ENCODE results near the gene DCTN2.
"Not testable (repeated sequence)": the region's sequence is repeated elsewhere in the genome, so short reads cannot be mapped to it uniquely, and the experiment has no call there.

The DCTN2 gene

GRCh38 chr12:57513677-57514076 lies 33.3 kb downstream of the DCTN2 start:
- DNase-seq = not testable (repeated sequence)

- no peak for DNase-seq
Measured at GRCh38 chr12:57513266-57513665, 33.7 kb downstream of the DCTN2 start.

- DNase-seq = no peak
Measured at GRCh38 chr12:57512665-57513064, 34.3 kb downstream of the DCTN2 start.

GRCh38 chr12:57511588-57512325 lies 35.2 kb downstream of the DCTN2 start:
- no peak for DNase-seq

DNA sequence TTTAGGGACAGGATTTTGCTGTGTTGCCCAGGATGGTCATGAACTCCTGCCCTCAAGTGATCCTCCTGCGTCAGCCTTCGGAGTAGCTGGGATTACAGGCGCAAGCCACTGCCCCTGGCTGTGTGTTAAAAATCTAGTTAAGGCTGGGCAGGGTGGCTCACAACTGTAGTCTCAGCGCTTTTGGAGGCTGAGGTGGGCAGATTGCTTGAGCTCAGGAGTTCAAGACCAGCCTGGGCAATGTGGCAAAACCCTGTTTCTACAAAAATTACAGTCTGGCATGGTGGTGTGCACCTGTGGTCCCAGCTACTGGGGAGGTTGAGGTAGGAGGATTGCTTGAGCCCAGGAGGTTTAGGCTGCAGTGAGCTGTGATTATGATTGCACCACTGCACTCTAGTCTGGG lies 35.8 kb downstream of the DCTN2 start:
- DNase-seq = no peak

DNA sequence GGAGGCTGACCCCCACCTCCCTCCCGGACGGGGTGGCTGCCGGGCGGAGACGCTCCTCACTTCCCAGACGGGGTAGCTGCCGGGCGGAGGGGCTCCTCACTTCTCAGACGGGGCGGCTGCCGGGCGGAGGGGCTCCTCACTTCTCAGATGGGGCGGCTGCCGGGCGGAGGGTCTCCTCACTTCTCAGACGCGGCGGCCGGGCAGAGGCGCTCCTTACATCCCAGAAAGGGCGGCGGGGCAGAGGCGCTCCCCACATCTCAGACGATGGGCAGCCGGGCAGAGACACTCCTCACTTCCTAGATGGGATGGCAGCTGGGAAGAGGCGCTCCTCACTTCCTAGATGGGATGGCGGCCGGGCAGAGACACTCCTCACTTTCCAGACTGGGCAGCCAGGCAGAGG lies 39.2 kb downstream of the DCTN2 start:
- not testable (repeated sequence) for DNase-seq

GRCh38 chr12:57506541-57506940 lies 40.5 kb downstream of the DCTN2 start:
- not testable (repeated sequence) for DNase-seq

- DNase-seq = not testable (repeated sequence)
Measured at GRCh38 chr12:57502311-57502969, 44.6 kb downstream of the DCTN2 start.

DNA sequence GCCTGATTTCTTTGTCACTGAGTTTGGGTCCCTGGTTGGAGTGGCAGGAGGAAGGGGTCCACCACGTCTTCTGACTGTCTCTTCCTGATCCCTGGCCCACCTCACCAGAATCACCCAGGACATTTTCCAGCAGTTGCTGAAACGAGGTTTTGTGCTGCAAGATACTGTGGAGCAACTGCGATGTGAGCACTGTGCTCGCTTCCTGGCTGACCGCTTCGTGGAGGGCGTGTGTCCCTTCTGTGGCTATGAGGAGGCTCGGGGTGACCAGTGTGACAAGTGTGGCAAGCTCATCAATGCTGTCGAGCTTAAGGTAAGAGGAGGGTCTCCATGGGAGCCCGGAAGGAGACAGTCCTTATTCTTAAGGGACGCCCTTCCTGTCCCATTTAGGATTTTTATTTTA lies 46.8 kb downstream of the DCTN2 start:
- no peak for DNase-seq

- DNase-seq = no peak
Measured at GRCh38 chr12:57498571-57498970, 48.4 kb downstream of the DCTN2 start.

DNA sequence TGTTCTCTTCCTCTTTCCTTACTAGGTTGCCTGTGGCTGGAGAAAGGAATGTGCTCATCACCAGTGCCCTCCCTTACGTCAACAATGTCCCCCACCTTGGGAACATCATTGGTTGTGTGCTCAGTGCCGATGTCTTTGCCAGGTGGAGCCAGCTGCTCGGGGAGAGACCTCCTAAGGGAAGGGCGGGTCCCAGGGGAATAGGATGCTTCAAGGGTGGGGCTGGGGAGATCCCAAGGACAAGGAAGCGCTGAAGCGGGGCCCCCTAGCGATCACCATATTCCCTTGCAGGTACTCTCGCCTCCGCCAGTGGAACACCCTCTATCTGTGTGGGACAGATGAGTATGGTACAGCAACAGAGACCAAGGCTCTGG lies 48.9 kb downstream of the DCTN2 start:
- DNase-seq = no peak

GRCh38 chr12:57497223-57498131 lies 49.5 kb downstream of the DCTN2 start:
- no peak for DNase-seq

DNA sequence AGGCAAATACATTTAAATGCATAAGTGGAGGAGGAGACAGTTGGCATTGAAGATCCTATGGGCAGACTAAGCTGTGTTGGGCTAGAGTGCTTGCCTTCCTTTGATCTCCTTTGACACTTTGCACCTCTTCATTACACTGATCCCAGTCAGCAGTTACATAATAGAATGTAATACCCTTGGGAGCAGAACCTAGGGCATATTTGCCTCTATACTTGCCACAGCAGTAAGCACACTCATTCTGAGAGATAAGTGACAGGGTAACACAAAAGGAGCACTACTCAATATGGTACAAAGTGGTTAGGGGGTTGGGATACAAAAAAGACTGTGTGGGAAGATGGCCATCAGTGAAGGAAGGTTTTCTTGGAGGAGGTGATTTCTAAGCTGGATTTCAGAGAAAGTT lies 50.2 kb downstream of the DCTN2 start:
- DNase-seq = no peak

DNA sequence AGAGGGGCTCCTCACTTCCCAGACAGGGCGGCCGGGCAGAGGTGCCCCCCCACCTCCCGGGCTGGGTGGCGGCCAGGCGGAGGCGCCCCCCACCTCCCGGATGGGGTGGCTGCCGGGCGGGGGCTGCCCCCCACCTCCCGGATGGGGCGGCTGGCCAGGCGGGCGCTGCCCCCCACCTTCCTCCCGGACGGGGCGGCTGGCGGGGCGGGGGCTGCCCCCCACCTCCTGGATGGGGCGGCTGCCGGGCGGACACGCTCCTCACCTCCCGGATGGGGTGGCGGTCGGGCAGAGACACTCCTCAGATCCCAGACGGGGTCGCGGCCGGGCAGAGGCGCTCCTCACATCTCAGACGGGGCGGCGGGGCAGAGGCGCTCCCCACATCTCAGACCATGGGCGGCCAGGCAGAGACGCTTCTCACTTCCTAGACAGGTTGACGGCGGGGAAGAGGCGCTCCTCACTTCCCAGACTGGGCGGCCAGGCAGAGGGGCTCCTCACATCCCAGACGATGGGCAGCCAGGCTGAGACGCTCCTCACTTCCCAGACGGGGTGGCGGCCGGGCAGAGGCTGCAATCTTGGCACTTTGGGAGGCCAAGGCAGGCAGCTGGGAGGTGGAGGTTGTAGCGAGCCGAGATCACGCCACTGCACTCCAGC lies 51.8 kb downstream of the DCTN2 start:
- not testable (repeated sequence) for DNase-seq

GRCh38 chr12:57491393-57492280 lies 55.4 kb downstream of the DCTN2 start:
- no peak for DNase-seq

- DNase-seq = no peak
Measured at GRCh38 chr12:57490126-57490525, 56.9 kb downstream of the DCTN2 start.

DNA sequence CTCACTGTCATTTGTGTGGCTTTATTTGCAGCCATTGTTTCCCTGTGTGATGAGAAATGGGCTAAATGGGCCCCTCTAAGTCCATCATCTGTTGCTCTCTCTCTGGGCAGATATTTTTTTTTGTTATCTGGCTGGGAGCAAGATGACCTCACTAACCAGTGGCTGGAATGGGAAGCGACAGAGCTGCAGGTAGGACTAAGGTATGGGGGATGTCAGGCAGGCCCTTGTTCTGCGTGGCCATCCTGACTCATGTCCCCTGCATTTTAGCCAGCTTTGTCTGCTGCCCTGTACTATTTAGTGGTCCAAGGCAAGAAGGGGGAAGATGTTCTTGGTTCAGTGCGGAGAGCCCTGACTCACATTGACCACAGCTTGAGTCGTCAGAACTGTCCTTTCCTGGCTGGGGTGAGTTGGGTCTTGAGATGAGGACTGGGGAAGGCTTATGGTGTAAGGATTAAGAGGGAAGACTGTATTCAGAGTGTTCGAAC lies 57.8 kb downstream of the DCTN2 start:
- no peak for DNase-seq

- DNase-seq = no peak
Measured at GRCh38 chr12:57488402-57489156, 58.4 kb downstream of the DCTN2 start.

DNA sequence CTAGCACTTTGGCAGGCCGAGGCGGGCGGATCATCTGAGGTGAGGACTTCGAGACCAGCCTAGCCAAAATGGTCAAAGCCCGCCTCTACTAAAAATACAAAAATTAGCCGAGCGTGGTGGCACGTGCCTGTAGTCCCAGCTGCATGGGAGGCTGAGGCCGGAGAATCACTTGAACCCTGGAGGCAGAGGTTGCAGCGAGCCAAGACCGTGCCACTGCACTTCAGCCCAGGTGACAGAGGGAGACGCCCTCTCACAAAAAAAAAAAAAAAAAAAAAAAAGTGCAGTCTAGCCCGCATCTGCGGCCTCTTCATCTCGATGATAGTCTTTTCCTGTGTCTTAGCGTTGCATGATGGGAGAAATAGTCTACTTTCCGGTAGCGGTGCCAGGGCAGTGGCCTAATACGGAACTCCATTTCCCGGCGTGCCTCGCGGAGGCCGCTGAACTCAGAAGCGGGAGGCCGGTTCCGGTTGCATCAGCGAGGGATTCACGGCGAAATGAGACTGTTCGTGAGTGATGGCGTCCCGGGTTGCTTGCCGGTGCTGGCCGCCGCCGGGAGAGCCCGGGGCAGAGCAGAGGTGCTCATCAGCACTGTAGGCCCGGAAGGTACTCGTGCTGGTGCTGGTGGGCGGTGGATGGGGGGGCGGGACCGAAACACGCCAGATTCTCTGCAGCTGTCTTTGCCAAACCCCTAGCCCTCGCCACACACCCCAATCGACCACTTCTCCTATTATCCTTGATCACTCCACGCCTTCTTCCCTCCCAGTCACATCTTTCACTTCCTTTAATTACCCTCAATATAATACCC lies 59.2 kb downstream of the DCTN2 start, which contains the start of gene MARS1:
Gene MARS1 (plus strand): TSS at position 472 of the 805 bp plus-strand sequence. CDS start 23 bp downstream, at position 495.
- peak; percentile 99 for DNase-seq

GRCh38 chr12:57487055-57487596 lies 59.9 kb downstream of the DCTN2 start:
- DNase-seq = no peak
